Glutamatergic neuron (in vitro differentiated cells): Measurements from ENCODE around the gene FUBP3. TPM values are rescaled to one million over a fixed set of nuclear protein-coding genes. Genes with fewer than 3 reads are reported as not detected.
A peak's percentile ranks its signal among the peaks of the same experiment; 100 is the strongest.

Experiments used
- DNase-seq: peaks from one replicate; pipeline ENCODE4 v3.0.0; 2022
- H3K27ac Mint-ChIP-seq: one replicate; pipeline ENCODE4 v1.8.0; 2020; ENCODE audit warnings: mild to moderate bottlenecking, mixed read lengths, inconsistent platforms; ENCODE audit not compliant: unreplicated experiment
- H3K27me3 Mint-ChIP-seq: one replicate; pipeline ENCODE4 v1.8.0; 2020; ENCODE audit warnings: mild to moderate bottlenecking, moderate library complexity, mixed read lengths, inconsistent platforms; ENCODE audit not compliant: unreplicated experiment
- H3K36me3 Mint-ChIP-seq: one replicate; pipeline ENCODE4 v1.8.0; 2020; ENCODE audit warnings: mild to moderate bottlenecking, mixed read lengths, inconsistent platforms; ENCODE audit not compliant: unreplicated experiment
- H3K4me1 Mint-ChIP-seq: one replicate; pipeline ENCODE4 v1.8.0; 2020; ENCODE audit warnings: mild to moderate bottlenecking, low read depth, mixed read lengths, inconsistent platforms; ENCODE audit not compliant: unreplicated experiment
- H3K4me3 Mint-ChIP-seq: one replicate; pipeline ENCODE4 v1.8.0; 2020; ENCODE audit warnings: mild to moderate bottlenecking, mixed read lengths, inconsistent platforms; ENCODE audit not compliant: unreplicated experiment
- H3K9me3 Mint-ChIP-seq: one replicate; pipeline ENCODE4 v1.8.0; 2020; ENCODE audit warnings: mild to moderate bottlenecking, moderate library complexity, mixed read lengths, inconsistent platforms; ENCODE audit not compliant: unreplicated experiment
- total RNA-seq: library from RNA; stranded (reverse); fragmentation: NEBNext Ultra II Directional; extraction: Animal tissue kit (Norgen Biotek cat#: 25700); gene quantifications from one replicate; pipeline ENCODE4 v1.2.1, GENCODE V29; 2021; ENCODE audit not compliant: unreplicated experiment
- TF ChIP-seq, protein P1 (sequence below): fragments of 200-600 bp; sonication (generic); IDR thresholded peaks from one replicate; pipeline ENCODE4 v1.5.0; 2021; ENCODE audit not compliant: partially characterized antibody, unreplicated experiment

The FUBP3 gene
- total RNA-seq, 1 donor from 2014 or later = 76.8 TPM

DNA sequence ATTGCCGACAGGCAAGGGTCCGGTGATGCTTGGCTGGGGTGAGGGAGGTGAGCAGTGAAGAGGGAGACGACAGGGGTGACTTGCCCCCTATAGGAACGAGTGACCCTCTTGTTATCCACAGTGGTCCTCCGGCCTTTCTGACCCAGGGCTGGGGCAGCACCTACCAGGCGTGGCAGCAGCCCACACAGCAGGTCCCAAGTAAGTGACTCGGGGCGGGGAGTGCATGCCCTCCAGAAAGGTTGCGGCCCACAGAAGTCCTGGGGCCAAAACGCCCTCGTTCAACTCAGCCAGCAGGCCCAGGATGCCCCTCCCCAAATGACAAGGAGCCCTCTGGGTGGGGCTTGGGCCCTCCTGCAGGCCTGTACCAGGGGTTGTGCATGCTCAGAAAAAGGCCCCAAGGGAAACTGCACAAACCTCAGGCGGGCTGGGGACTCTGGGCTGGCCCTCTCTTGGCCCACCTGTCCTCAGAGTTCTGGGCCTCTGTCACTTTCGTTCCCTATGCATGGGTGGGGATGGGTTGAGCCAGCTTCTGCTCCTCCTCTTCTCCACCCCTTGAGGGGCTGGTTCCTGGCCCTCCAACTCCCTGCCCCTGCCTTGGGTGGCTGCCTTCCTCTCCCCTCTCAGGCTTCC is 52.8 kb downstream of the FUBP3 start:
- peaks cover 4% of the 10 kb centered on the region for H3K27me3 Mint-ChIP-seq
- DNase-seq = no peak
- no peak overlapping the region for H3K27ac Mint-ChIP-seq
- H3K4me3 Mint-ChIP-seq = no peak overlapping the region
- peaks cover 23% of the 10 kb centered on the region for H3K4me1 Mint-ChIP-seq
- peaks cover 8% of the 10 kb centered on the region for H3K36me3 Mint-ChIP-seq
- peaks cover 8% of the 10 kb centered on the region for H3K9me3 Mint-ChIP-seq
- TF ChIP-seq, protein P1, sequence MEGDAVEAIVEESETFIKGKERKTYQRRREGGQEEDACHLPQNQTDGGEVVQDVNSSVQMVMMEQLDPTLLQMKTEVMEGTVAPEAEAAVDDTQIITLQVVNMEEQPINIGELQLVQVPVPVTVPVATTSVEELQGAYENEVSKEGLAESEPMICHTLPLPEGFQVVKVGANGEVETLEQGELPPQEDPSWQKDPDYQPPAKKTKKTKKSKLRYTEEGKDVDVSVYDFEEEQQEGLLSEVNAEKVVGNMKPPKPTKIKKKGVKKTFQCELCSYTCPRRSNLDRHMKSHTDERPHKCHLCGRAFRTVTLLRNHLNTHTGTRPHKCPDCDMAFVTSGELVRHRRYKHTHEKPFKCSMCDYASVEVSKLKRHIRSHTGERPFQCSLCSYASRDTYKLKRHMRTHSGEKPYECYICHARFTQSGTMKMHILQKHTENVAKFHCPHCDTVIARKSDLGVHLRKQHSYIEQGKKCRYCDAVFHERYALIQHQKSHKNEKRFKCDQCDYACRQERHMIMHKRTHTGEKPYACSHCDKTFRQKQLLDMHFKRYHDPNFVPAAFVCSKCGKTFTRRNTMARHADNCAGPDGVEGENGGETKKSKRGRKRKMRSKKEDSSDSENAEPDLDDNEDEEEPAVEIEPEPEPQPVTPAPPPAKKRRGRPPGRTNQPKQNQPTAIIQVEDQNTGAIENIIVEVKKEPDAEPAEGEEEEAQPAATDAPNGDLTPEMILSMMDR = no peak

DNA sequence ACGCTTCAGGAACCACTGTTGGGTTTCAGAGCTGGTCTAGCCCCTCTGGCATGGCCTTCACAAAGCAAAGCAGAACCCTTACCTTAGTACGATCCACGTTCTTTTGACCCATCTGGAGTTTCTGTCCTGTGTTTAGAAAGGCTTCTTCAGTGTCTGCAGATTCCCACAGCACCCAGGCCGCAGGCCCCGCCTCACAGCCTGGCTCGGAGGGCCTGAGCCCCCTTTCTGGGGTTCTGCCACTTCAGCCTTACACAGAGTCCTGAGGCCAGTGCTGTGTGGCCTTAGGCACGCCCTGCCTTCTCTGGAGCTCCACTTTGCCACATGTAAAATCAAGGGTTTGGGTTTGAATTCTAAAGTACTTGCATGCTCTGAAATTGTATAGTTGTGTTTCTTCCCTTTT is 53.5 kb downstream of the FUBP3 start:
- Mint-ChIP-seq H3K4me3 (no peak overlapping the region), H3K27me3 (peaks cover 4% of the 10 kb centered on the region), H3K9me3 (peaks cover 8% of the 10 kb centered on the region), H3K36me3 (peaks cover 4% of the 10 kb centered on the region), H3K4me1 (peaks cover 17% of the 10 kb centered on the region), H3K27ac (no peak overlapping the region)
- DNase-seq = no peak
- TF ChIP-seq, protein P1 = no peak

DNA sequence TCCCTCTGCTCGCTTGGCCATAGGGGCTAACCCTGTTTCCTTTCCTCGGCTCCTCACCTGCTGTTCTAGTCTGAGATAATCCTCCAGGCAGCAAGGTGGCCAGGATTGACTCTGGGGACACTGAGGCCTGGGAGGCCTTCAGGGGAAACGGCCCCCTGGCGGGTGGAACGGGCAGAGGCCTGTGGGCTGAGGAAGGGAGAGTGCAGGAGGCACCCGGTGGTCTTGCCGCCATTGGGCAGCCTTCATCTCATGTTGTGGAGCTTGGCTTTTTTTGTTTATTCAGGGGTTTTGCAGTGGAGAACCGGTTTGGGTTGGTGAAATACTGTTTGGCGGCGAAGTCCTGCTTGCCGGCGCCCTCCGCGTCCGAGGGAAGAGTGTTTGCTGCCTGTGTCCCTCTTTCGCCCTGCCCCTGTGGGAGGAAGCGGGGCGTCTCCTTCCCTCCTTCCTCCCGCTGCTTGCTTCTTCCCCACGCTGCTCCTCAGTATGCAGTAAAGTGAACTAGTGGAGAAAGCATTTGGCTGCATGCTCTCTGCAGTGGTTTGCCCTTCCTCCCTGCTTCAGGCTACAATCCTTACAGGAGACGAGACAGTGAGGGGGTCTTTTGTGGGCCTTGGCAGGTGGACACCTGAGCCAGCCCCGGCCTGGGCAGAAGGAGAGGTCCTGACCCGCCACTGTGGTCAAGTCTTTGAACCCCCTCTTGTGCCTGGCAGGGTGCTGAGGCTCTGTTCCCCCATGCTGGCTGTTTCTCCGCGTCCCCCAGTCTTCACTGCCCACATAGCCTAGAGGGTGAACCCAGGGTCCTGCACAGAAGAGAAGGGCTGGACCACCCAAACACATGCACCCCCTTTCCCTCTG is 54.2 kb downstream of the FUBP3 start:
- peaks cover 4% of the 10 kb centered on the region for H3K27me3 Mint-ChIP-seq
- H3K4me1 Mint-ChIP-seq = peaks cover 20% of the 10 kb centered on the region
- H3K9me3 Mint-ChIP-seq = peaks cover 8% of the 10 kb centered on the region
- H3K27ac Mint-ChIP-seq = no peak overlapping the region
- peaks cover 4% of the 10 kb centered on the region for H3K36me3 Mint-ChIP-seq
- no peak for DNase-seq
- H3K4me3 Mint-ChIP-seq = no peak overlapping the region
- TF ChIP-seq, protein P1 = no peak

DNA sequence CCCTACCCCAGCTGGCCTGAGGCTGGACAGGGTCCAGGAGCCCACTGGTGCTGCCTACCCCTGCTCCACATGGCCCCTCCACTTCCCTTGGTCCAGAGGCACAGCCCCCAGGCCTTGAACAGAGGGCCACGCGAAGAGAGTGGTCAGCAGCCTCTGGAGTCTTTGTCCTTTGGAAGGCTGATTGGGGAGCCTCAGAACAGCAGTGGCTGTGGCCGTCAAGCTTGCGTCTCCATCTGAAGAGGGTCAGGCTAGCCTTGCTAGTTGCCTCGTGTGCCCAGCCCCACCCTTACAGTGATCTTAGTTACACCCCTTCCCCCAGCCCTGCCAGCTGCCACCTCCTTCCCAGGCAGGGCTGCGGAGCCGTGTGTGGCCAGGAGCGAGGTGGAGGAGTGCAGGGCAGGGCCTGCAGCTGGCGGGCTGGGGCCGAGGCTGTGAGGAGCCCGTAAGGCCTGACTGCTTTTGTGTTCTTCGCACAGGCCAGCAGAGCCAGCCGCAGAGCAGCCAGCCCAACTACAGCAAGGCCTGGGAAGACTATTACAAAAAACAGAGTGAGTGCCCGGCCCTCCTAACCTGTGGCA is 54.9 kb downstream of the FUBP3 start:
- TF ChIP-seq, protein P1 = no peak
- DNase-seq = peak; percentile 43
- H3K4me1 Mint-ChIP-seq = peaks cover 28% of the 10 kb centered on the region
- H3K27me3 Mint-ChIP-seq = peaks cover 4% of the 10 kb centered on the region
- no peak overlapping the region for H3K27ac Mint-ChIP-seq
- H3K4me3 Mint-ChIP-seq = no peak overlapping the region
- peaks cover 8% of the 10 kb centered on the region for H3K9me3 Mint-ChIP-seq
- H3K36me3 Mint-ChIP-seq = peaks cover 4% of the 10 kb centered on the region
